LNCaP clone FGC (cell line): Measurements from ENCODE around the gene PGAM1.

Experiments
- DNase-seq: peaks from one replicate; pipeline ENCODE4 v3.0.0-alpha.2; 2011; ENCODE audit warnings: low read depth
- H3K4me3 ChIP-seq: 2 replicates; pipeline ENCODE4 v1.5.1; 2011; ENCODE audit warnings: mild to moderate bottlenecking, low read depth, low read length, control low read depth
- CTCF ChIP-seq: IDR thresholded peaks from 2 replicates; pipeline ENCODE4 v1.5.1; 2012; ENCODE audit warnings: mild to moderate bottlenecking; ENCODE audit not compliant: control insufficient read depth, insufficient read depth; ENCODE audit errors: extremely low read depth

Gene PGAM1

GRCh38 chr10:97479939-97480338 is 53.9 kb downstream of the PGAM1 start:
- no peak for DNase-seq

GRCh38 chr10:97481071-97481470 is 55.1 kb downstream of the PGAM1 start:
- no peak for TF ChIP-seq CTCF
- no peak overlapping the region for H3K4me3 ChIP-seq
- DNase-seq, result no peak

More at GRCh38 chr10:97479939-97480338, 53.9 kb downstream of the PGAM1 start:
- no peak for TF ChIP-seq CTCF
- H3K4me3 ChIP-seq, result no peak overlapping the region

- H3K4me3 ChIP-seq, result no peak overlapping the region
- TF ChIP-seq CTCF, result no peak
- DNase-seq, result no peak
These were observed 56.4 kb downstream of the PGAM1 start for GRCh38 chr10:97482381-97482780.
